Ramos (cell line): ENCODE measurements around the gene UTP25.
"Not testable (repeated sequence)": the region's sequence is repeated elsewhere in the genome, so short reads cannot be mapped to it uniquely, and the experiment has no call there.

Experiments
- in situ Hi-C: fragments of 300-500 bp; cut with MboI; formaldehyde crosslinking; loops from one replicate; pipeline ENCODE4 v1.14.3; 2022; ENCODE audit warnings: low sequenced_read_pairs; ENCODE audit not compliant: unreplicated experiment

The UTP25 gene

GRCh38 chr1:209886219-209886536 lies 58.4 kb downstream of the UTP25 start:
- in situ Hi-C loops = no loop called here

DNA sequence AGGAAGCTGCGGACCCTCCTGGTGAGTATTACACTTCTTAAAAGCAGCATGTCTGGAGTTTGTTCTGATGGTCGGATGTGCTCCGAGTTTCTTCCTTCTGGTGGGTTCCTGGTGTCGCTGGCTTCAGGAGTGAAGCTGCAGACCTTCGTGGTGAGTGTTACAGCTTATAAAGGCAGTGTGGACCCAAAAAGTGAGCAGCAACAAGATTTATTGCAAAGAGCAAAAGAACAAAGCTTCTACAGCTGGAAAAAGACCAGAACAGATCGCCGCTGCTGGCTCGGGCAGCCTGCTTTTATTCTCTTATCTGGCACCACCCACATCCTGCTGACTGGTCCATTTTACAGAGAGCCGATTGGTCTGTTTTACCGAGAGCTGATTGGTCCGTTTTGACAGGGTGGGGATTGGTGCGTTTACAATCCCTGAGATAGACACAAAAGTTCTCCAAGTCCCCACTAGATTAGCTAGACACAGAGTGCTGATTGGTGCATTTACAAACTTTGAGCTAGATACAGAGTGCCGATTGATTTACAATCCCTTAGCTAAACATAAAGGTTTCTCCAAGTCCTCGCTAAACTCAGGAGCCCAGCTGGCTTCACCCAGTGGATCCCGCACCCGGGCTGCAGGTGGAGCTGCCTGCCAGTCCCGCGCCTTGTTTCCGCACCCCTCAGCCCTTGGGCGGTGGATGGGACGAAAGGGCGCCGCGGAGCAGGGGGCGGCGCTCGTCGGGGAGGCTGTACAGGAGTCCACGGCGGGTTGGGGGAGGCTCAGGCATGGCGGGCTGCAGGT lies 60.7 kb downstream of the UTP25 start:
- in situ Hi-C loops = not testable (repeated sequence)

DNA sequence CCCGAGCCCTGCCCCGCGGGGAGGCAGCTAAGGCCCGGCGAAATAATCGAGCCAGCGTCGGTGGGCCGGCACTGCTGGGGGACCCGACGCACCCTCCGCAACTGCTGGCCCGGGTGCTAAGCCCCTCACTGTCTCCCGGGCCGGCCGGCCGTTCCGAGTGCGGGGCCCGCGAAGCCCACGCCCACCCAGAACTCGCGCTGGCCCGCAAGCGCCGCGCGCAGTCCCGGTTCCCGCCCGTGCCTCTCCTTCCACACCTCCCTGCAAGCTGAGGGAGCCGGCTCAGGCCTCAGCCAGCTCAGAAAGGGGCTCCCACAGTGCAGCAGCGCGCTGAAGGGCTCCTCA lies 61.3 kb downstream of the UTP25 start:
- in situ Hi-C loops = no loop called here

DNA sequence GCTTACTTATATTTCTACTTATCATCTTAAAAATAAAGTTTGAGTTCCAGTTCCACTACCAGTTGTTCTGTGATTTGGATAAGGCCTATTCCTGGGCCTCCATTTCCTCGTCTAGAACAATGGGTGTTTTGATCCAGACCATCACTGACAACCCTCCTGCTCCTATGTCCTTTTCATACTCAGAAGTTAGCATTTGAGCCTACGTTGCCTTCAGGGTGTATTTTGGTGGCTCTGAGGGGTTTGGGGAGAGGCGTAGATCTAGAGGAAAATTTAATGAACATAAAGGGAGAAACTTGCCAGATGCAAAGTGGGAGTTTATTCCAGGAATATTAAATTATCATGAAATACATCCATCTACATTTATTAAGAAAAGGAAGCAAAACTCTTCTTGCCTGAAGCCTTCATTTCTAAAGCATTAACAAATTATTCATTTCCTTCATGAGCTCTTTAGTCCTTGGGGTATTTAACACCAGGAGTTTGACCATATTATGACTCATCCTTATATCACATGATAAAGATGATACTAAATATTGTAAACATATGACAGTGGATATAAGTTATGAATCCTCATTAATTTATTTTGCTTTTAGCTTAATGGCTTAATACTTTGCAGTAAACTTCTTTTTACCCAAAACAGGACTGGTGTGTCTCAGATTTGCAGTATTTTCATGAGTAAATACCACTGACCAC lies 63.0 kb downstream of the UTP25 start:
- in situ Hi-C loops = no loop called here

- in situ Hi-C loops = no loop called here
Observed at GRCh38 chr1:209893751-209894150, 66.0 kb downstream of the UTP25 start.

GRCh38 chr1:209895709-209896108 lies 67.9 kb downstream of the UTP25 start:
- in situ Hi-C loops = no loop called here

DNA sequence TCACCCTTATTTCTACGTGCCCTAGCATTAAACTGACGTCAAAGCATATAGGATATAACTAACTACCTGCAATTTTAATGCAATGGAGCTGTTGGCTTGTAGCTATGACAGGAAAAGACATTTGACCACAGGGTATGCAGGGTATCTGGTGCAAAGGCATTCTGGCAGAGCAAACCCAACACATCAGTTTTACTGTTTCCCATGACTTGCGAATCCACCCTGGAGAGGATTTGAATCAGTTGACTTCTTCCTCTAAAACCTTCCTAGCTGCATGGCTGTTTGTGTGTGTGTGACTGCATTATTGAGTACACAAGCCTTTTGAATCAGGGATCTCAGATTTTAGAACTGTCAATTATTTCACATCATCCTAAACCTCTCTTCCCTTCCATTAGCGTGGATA lies 68.6 kb downstream of the UTP25 start:
- in situ Hi-C loops = no loop called here

- in situ Hi-C loops = not testable (repeated sequence)
Observed at GRCh38 chr1:209898271-209898670, 70.5 kb downstream of the UTP25 start.

GRCh38 chr1:209898851-209899250 lies 71.1 kb downstream of the UTP25 start:
- in situ Hi-C loops = not testable (repeated sequence)

DNA sequence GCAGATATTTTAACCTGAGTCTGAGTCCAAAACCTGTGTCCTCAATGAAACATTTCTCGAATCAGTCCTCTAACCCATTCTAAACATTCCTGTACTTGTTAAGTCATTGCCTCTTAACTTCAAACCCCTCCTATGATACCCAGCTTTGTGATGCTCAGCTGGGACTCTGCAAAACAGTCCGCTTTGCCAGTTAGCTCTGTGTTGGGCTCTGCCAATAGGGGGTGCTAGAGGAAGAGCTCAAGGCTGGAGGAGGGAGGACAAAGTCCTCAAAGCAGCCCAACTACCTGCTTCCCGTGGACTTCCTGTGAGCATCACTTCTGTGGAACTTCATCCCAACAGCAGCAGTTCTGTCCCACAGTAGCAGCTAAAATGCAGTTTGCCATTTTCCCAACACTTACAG lies 72.2 kb downstream of the UTP25 start:
- in situ Hi-C loops = no loop called here

- in situ Hi-C loops = no loop called here
Observed at GRCh38 chr1:209900734-209901133, 73.0 kb downstream of the UTP25 start.

DNA sequence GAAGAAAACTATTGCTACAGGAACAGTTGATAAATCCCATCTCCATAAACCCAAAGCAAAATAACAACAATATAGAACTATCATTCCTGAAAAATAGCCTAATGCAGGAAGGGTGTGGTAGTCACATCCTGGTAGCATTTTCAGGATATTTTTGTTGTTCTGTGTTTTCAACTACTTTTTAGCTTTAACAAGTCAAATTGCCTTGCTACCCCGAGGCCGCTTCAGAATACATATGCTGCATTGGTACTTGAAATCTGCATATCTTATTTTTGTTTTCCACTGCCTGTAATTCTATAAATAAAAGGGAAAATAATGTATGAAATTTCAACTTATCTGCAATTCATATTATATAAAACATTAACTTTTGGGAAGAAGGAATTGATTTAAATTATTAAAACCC lies 73.4 kb downstream of the UTP25 start:
- in situ Hi-C loops = no loop called here

DNA sequence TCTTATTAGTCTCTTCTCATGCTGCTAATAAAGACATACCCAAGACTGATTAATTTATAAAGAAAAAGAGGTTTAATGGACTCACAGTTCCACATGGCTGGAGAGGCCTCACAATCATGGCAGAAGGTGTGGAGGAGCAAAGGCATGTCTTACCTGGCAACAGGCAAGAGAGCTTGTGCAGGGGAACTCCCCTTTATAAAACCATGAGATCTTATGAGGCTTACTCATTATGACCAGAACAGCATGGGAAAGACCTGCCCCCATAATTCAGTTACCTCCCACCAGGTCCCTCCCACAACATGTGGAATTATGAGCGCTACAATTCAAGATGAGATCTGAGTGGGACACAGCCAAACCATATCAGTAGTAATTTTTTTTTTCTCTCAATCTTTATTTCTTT lies 77.0 kb downstream of the UTP25 start:
- in situ Hi-C loops = not testable (repeated sequence)
